Measurements from ENCODE around the gene KIDINS220. TPM values are rescaled to one million over a fixed set of nuclear protein-coding genes. Genes with fewer than 3 reads are reported as not detected.
A peak's percentile ranks its signal among the peaks of the same experiment; 100 is the strongest.

The KIDINS220 gene
- total RNA-seq, 1 donor from 2014 or later, result 96.7 TPM

GRCh38 chr2:8682719-8683667, 154.4 kb downstream of the KIDINS220 start:
- Mint-ChIP-seq H3K4me3 (ENCODE audit: low read depth) (peak overlapping the region; percentile 100), H3K36me3 (ENCODE audit: insufficient read depth) (peaks cover 23% of the 10 kb centered on the region), H3K9me3 (ENCODE audit: low read depth) (no peaks in the 10 kb centered on the region), H3K27ac (peak overlapping the region; percentile 98), H3K4me1 (ENCODE audit: low read depth) (peaks cover 16% of the 10 kb centered on the region), H3K27me3 (no peaks in the 10 kb centered on the region)
- no peak for DNase-seq (ENCODE audit: low spot score, unreplicated experiment)
- TF ChIP-seq CTCF (IDR thresholded peaks at IDR 0.05; ENCODE audit: unreplicated experiment), result no peak

GRCh38 chr2:8681786-8682692, 155.4 kb downstream of the KIDINS220 start, which contains the start of gene ID2:
TSS of gene ID2 (plus strand) at chr2:8682056. CDS start at chr2:8682166, 110 bp downstream.
- peak; percentile 100 for DNase-seq (ENCODE audit: low spot score, unreplicated experiment)
- peak within 1 kb of the TSS; percentile 100 for H3K4me3 Mint-ChIP-seq (ENCODE audit: low read depth)
- no peaks in the 10 kb centered on the region for H3K9me3 Mint-ChIP-seq (ENCODE audit: low read depth)
- no peaks in the 10 kb centered on the region for H3K27me3 Mint-ChIP-seq
- H3K4me1 Mint-ChIP-seq (ENCODE audit: low read depth), result peaks cover 24% of the 10 kb centered on the region
- no peak for TF ChIP-seq CTCF (IDR thresholded peaks at IDR 0.05; ENCODE audit: unreplicated experiment)
- peaks cover 21% of the 10 kb centered on the region for H3K36me3 Mint-ChIP-seq (ENCODE audit: insufficient read depth)
- peak within 1 kb of the TSS; percentile 98 for H3K27ac Mint-ChIP-seq

- peaks cover 20% of the 10 kb centered on the region for H3K36me3 Mint-ChIP-seq (ENCODE audit: insufficient read depth)
- H3K27me3 Mint-ChIP-seq, result no peaks in the 10 kb centered on the region
- peak overlapping the region; percentile 97 for H3K27ac Mint-ChIP-seq
- H3K9me3 Mint-ChIP-seq (ENCODE audit: low read depth), result no peaks in the 10 kb centered on the region
- DNase-seq (ENCODE audit: low spot score, unreplicated experiment), result peak; percentile 58
- H3K4me1 Mint-ChIP-seq (ENCODE audit: low read depth), result peaks cover 24% of the 10 kb centered on the region
- H3K4me3 Mint-ChIP-seq (ENCODE audit: low read depth), result peak overlapping the region; percentile 70
- TF ChIP-seq CTCF (IDR thresholded peaks at IDR 0.05; ENCODE audit: unreplicated experiment), result no peak
Measured at GRCh38 chr2:8680822-8681760, 156.3 kb downstream of the KIDINS220 start.

GRCh38 chr2:8679827-8680731, 157.3 kb downstream of the KIDINS220 start:
- peaks cover 20% of the 10 kb centered on the region for H3K36me3 Mint-ChIP-seq (ENCODE audit: insufficient read depth)
- TF ChIP-seq CTCF (IDR thresholded peaks at IDR 0.05; ENCODE audit: unreplicated experiment), result no peak
- H3K4me1 Mint-ChIP-seq (ENCODE audit: low read depth), result peaks cover 31% of the 10 kb centered on the region
- H3K9me3 Mint-ChIP-seq (ENCODE audit: low read depth), result no peaks in the 10 kb centered on the region
- no peak for DNase-seq (ENCODE audit: low spot score, unreplicated experiment)
- H3K27ac Mint-ChIP-seq, result peak overlapping the region; percentile 97
- H3K27me3 Mint-ChIP-seq, result no peaks in the 10 kb centered on the region
- H3K4me3 Mint-ChIP-seq (ENCODE audit: low read depth), result peak overlapping the region; percentile 70
